ENCODE results near the gene CARD16.
"Not testable (repeated sequence)": the region's sequence is repeated elsewhere in the genome, so short reads cannot be mapped to it uniquely, and the experiment has no call there.

The CARD16 gene

DNA sequence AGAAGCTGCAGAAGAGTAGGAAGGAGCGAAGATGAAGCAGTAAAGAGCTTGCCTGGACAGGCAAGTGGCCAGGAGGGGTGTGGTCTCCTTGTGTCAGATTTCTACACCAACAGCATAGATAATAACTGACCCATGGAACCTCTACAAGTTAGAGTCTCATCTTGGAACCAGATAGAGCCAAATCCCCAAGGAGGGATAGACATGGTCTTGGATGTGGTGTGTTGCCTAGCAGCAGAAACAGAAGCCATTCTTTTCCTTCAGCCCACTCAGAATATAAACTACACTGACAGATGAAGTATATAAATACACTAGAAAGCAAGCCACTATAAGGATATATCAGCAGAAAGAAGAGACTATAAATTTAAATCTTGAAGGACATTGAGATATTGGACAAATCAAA lies 4.3 kb upstream of the CARD16 start:
- DNase-seq (ENCODE audit: low read depth), result no peak

DNA sequence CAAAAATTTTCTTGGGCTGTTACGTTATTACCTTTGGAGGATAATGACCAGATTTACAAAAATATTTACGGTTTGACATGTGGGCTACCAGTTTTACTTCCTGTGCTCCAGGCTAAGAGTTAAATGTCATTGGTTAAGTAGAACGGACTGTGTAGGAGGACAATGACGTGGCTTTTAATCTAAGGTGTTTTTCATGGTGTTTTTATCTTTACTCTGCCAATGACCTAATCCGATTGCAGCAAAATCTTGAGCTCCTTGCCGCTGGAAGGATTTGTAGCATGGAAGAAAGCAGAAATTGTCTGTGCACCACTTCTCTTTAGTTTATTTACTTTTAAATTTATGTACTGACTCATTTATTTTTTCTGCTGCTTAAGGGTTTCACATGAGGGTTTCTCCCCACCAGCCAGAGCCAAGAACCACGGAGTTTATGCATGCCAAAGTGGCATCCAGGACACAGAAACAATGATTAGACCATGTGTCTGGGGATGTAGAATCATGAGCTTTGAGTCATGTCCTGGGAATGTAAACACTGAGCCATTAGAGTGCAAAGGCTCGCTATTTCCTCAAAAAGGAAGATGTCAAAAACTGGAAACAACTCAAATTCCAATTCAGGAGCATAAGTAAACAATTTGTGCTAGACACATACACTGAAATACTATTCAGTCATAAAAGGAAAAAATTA lies 1.9 kb upstream of the CARD16 start:
- DNase-seq (ENCODE audit: low read depth), result peak; percentile 93

DNA sequence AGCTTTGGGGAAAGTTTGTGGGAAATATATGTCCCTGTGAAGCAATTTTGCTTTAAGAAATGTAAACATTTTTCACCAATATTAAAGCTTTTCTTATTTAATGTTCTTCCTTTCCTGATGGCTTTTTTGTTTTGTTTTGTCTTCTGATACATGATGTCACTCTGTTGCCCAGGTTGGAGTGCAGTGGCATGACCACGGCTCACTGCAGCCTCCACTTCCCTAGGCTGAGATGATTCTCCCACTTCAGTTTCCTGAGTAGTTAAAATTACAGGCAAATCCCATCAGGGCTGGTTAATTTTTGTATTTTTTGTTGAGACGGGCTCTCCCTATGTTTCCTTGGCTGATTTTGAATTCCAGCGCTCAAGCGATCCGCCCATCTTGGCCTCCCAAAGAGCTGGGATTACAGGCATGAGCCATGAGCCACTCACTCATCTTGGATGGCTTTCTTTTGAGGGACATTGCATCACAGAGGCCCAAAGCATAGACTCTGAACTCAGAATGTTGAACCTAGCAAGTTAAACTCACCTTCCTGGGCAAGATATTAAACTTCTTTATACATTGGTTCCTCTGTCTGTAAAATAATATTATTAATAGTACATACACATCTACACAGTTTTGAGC lies 651 bp upstream of the CARD16 start:
- DNase-seq (ENCODE audit: low read depth), result peak; percentile 11

DNA sequence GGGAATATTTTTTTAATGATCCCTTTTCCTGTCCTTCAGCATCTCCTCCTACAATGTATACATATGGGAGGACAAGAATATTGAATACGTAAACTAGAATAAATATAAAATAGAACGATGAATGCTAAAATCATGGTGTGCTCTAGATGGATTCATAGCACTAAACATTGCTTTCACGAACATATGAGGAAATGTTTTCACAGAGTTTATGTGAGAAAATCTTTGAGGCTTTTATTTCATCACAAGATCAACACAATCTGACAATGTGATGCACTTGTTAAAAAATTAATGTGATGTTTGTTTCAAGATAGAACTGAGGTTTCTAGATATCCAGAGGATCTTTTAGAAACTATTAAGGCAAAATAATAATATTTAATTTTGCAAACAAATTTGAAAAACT lies 3.0 kb downstream of the CARD16 start:
- DNase-seq (ENCODE audit: low read depth), result no peak

DNA sequence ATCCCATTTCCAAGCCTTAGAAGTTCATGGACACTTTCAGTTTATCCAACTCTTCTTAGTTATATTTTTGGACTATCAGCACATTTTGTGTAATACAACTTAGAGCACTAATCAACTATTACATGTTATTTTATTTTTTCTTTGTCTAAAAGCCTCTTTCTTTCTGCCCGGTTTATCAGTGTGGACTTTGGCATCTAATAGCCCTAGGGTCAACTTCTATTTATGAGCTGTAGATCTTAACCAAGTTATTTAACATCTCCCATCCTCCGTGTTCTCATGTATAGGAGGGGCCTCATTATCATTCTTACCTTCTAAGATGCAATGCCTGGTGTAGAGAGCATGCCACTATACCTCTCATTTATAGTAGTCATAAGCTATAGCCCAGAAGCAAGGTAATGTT lies 4.4 kb downstream of the CARD16 start:
- DNase-seq (ENCODE audit: low read depth), result no peak

GRCh38 chr11:105034813-105035620 lies 10.1 kb downstream of the CARD16 start, which contains the start of gene CASP1:
Gene CASP1, minus strand, starts transcription at chr11:105035144. Its CDS starts 31 bp downstream, at chr11:105035113.
- peak; percentile 62 for DNase-seq (ENCODE audit: low read depth)

DNA sequence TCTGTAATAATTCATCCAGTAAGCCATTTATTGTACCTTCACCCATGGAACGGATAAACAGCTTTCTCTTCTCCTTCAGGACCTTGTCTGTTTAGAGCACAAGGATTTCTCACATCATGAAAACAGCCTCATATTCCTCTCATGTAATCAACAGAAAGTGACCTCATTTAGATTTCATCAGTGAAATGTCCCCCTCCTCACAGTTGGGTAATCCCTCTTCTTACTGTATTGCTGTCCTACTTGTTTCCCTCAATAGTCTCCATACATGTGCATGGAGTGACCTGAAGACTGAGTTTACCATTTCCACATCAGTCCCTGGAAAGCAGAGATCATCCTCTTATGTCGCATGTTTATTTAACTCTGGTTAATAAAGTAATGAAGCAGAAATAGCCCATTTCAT lies 10.7 kb downstream of the CARD16 start:
- DNase-seq (ENCODE audit: low read depth), result not testable (repeated sequence)

DNA sequence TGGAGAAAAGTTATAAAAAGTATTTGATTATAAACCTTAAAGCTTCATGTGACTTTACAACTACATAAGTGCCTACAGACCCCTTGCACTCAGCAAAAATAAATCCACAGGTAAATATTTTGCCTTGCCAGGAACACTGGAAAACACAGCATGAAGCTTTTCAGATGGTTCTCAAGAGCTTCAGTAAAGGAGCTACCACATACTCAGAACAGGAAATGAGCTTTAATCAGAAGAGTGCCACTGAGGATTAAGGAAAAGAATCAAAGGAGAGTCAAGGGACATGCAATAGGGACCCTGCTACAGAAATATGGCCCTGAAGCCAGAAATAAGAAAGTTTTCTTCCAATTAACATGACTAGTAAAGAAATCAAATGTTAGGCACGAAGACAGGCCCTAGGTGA lies 11.4 kb downstream of the CARD16 start:
- DNase-seq (ENCODE audit: low read depth), result no peak

- DNase-seq (ENCODE audit: low read depth), result no peak
Measured at GRCh38 chr11:105033343-105033742, 11.8 kb downstream of the CARD16 start.

GRCh38 chr11:105032495-105032894 lies 12.6 kb downstream of the CARD16 start:
- no peak for DNase-seq (ENCODE audit: low read depth)

DNA sequence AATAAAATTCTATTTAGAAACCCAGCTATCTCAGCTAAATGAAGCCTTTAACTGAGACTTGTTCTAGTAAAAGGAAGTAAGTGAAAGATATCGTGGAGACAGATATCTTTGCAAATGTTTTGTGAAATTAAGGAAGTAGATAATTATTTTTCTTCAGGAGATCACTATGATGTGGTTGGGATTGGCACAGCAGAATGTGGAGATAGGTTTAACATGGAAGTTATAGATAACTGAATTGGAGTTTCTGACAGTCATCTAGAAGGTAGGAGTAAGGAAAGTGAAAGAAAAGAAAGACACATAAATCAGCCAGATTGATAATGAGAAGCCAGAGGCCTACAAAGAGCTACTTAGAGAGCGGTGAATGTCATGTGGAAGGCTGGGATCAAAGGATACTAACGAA lies 17.5 kb downstream of the CARD16 start:
- no peak for DNase-seq (ENCODE audit: low read depth)

- DNase-seq (ENCODE audit: low read depth), result no peak
Measured at GRCh38 chr11:105024394-105024793, 20.7 kb downstream of the CARD16 start.

DNA sequence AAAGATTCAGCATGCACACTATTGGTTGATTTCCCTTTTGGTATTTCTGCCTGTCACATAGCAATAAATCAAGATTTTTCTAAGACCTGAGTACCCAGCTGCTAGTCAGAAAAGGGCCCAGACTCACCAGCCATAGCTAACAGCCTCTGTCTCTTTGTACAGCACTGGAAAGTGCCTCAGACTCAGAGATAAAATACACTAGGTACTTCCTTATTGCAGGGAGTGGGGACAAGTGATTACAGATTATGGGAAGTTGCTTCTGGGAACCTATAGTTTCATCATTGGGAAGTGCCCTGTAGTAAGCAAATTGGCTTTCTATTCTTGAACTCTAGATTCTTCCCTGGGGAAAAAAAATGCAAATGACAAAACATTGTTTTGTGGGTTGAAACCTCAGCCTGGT lies 22.1 kb downstream of the CARD16 start, which contains the start of gene CASP5:
TSS of gene CASP5 (minus strand) at position 166 of the 400 bp plus-strand sequence. CDS start at position 134, 32 bp downstream.
- DNase-seq (ENCODE audit: low read depth), result no peak

DNA sequence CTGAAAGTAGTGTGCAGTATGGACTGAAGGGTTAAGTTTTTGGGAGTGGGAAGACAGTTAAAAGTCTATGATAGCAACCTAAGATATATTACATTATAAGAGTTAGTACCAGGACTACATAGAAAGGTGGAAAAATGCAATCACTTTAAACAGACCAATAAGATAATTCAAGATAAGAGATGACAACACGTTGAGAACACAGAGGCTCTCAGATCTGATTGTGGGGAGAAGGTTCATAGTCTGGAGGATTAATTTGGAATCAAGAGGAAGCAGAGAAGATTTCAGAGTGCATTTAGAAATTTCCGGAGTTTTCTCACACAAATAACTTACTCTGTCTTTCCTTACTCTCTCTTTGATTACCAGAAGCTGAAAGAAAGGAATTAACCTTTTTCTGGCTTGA lies 22.6 kb downstream of the CARD16 start:
- DNase-seq (ENCODE audit: low read depth), result no peak

DNA sequence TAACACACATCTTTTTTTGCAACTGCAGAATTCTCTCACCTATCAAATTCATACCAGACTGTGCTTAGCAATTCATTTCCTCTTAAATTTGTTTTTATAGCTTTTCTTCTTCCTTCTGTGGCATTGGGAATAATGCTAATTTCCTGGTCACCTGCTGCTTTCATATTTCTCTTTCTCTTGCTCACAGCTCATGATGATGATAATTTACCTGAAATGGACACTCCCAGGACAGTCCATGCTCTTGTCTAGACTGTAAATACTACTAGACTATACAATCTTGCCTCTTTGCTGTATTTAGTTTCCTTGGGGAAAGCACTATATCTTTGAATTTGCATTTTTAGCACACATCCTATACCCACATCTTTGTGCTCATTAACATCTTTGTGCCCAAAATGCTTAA lies 37.7 kb downstream of the CARD16 start:
- DNase-seq (ENCODE audit: low read depth), result no peak

- no peak for DNase-seq (ENCODE audit: low read depth)
Measured at GRCh38 chr11:105005451-105005845, 39.7 kb downstream of the CARD16 start.

DNA sequence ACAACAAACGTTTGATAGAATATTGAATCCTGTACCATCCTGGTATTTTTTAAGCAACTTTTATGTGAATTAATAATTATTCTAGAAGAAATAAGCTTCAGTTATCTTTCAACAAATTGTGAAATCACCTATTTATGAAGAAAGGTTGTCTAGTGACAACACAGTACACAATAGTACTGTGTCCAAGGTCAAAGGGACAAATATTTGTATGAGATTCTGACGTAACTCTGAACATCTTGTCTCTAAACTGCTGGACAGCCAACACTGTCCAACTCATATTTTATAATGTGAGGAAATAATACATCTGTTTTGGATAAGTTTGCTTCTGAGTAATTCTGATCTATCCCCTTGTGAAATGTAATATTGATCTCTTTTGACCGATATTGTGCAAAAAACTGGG lies 41.1 kb downstream of the CARD16 start:
- no peak for DNase-seq (ENCODE audit: low read depth)

DNA sequence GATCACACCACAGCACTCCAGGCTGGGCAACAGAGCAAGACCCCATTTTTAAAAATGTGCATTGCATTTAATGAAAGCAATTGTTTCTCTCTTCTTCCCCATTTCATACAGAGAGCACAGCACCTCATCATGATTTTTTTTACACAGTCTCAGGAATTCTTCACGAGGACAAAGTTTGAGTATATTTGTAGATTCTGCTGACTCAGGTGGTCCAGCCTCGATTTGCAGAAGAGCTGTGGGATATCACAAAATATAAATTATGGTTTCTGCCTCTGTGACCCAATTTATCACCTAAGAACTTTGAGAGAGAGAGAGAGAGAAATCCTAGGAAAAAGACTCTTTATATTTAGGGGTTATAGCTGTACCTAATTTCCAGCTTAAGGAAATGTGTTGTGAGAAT lies 42.0 kb downstream of the CARD16 start:
- DNase-seq (ENCODE audit: low read depth), result no peak

- no peak for DNase-seq (ENCODE audit: low read depth)
Measured at GRCh38 chr11:105000797-105001196, 44.3 kb downstream of the CARD16 start.

DNA sequence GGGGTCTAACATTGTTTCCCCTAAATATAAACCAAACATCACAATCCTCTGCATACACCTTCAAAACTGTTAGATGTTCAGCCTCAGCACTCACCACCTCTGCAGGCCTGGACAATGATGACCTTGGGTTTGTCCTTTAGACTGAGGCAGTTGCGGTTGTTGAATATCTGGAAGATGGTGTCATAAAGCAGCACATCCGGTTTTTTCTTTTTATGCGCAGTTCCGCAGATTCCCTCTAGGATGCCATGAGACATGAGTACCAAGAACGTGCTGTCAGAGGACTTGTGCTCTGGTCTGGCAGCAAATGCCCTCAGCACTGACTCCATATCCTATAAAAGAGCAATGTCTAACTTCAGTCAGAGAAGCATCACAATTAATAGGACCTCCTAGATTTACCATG lies 45.0 kb downstream of the CARD16 start:
- DNase-seq (ENCODE audit: low read depth), result no peak

DNA sequence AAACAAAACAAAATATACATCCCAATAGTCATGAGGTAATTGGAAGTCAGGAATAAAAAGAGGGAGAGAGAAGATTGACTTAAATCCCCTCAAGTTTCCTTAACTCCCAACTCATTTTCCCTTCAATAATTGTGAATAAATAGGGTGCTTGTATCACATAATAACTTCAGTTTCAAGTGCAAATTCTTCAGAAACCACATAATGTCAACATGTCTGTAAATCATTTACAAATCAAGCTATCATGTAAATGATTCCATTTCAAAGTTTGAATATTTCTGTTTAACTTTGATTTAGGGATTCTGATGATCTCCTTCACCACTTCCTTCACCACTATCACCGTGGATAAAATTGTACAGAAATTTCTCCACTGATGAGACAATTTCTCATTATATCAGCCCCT lies 45.4 kb downstream of the CARD16 start:
- DNase-seq (ENCODE audit: low read depth), result no peak

DNA sequence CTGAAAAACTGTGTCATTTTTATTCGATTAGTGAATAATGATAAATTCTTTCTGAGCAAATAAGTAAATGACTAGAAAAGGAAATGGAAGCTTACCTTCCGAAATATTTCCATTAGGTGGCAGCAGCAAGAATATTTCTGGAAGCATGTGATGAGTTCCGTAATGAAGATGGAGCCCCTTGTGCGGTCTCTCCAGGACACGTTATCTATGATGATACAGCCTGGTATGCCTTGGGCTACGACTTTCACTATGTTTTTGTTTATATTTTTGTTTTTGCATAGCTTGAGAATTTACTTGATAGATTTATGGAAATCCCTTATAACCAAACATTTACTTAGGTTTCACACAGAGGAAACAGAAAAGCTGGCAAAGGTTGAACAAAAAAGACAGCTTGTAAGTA lies 47.8 kb downstream of the CARD16 start:
- peak; percentile 2 for DNase-seq (ENCODE audit: low read depth)

GRCh38 chr11:104995001-104995408 lies 50.1 kb downstream of the CARD16 start:
- no peak for DNase-seq (ENCODE audit: low read depth)
